Measurements from ENCODE around the gene GUCA2B. TPM values are rescaled to one million over a fixed set of nuclear protein-coding genes. Genes with fewer than 3 reads are reported as not detected.

The GUCA2B gene
- polyA plus RNA-seq (2013) = not detected

DNA sequence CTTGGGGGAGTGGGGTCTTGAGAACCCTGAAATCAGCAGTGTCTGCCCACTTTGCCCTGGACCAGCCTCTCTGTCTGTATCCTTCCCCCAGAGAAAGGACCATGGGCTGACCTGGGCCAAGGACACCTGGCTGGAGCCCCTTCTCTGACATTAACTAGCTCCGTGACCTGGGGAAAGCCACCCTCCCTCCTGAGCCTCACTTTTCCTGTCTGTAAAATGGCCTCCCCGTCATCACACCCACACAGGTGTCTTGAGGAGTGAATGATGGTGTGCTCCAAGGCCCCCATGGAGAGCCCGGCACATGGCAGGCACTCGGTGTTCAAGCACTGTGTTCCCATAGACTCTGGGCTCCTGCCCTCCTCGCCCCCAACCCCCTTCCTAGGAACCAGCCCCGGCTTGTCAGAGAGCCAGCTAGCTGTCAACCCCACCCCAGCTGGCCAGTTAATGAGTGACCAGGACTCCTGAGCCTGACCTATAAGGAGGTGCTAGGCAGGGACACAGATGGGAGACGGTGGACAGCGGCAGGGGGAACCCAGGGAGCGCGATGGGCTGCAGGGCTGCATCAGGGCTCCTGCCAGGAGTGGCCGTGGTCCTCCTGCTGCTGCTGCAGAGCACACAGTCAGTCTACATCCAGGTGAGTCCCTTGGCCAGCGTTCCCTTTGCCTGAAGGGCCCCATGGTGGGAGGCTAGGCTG lies at the start of gene GUCA2B:
Gene GUCA2B, plus strand, starts transcription at position 504 of the 694 bp plus-strand sequence. Its CDS starts 41 bp downstream, at position 545.
- H3K9me3 ChIP-seq (ENCODE audit: control extremely low read depth in 1 of 5, control insufficient read depth in 4 of 5, insufficient read depth in 2 of 5, low read depth in 1 of 5, low read length in 4 of 5) = no peaks in the 10 kb centered on the region
- no peak within 1 kb of the TSS for H3K4me3 ChIP-seq (ENCODE audit: control insufficient read depth in 1 of 7, extremely low read depth in 1 of 7, insufficient read depth in 4 of 7, low read depth in 2 of 7, low read length in 6 of 7)
- no peak within 1 kb of the TSS for H3K27ac ChIP-seq (ENCODE audit: insufficient read depth in 1 of 2, low read depth in 1 of 2, low read length in 2 of 2, poor library complexity in 1 of 2, severe bottlenecking in 2 of 2)
- H3K4me1 ChIP-seq (ENCODE audit: control extremely low read depth in 1 of 4, control insufficient read depth in 4 of 4, insufficient read depth in 4 of 4, low read length in 3 of 4) = peaks cover 0 to 5% (median 0%) of the 10 kb centered on the region in 4 experiments
- 94% methylated on average over 9 of the region's 12 CpGs for WGBS (ENCODE audit: insufficient coverage)
- DNase-seq = no peak
- POLR2A ChIA-PET = no interaction called here
- no peaks in the 10 kb centered on the region for H3K27me3 ChIP-seq (replicated peaks in 2 of 5; ENCODE audit: control insufficient read depth in 4 of 5, insufficient read depth in 5 of 5, low read length in 4 of 5)
- CTCF ChIA-PET = interaction anchor here (1.0 to 1.6 kb wide), 2 partner anchors 18 to 20 kb away, joined by 3 to 4 read pairs; no protein-coding TSS in a partner anchor
- no peaks in the 10 kb centered on the region for H3K36me3 ChIP-seq (ENCODE audit: control insufficient read depth in 4 of 4, insufficient read depth in 4 of 4, low read length in 3 of 4)

DNA sequence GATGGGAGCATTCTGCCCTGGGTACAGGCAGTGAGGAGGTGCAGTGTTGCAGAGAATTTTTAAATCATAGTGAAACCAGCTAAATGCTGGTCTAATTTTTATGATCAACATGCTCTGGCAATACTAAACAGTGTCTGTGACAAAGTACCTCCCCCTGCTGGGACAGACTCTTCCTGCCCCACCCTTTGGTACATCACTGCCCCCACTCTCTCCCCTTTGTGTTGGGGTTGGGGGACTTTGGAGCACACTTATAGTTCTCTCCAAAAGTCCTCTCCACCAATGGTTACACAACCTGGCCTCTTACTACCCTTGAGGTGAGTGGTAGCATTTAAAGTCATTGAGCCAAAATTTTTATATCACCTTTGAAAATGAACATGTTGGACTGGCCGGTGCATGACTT lies 48.2 kb upstream of the GUCA2B start:
- Histone ChIP-seq H3K9me3 (ENCODE audit: control extremely low read depth in 1 of 5, control insufficient read depth in 4 of 5, insufficient read depth in 2 of 5, low read depth in 1 of 5, low read length in 4 of 5) (peaks cover 0 to 7% (median 0%) of the 10 kb centered on the region in 5 experiments), H3K27ac (ENCODE audit: insufficient read depth in 1 of 2, low read depth in 1 of 2, low read length in 2 of 2, poor library complexity in 1 of 2, severe bottlenecking in 2 of 2) (no peak overlapping the region), H3K36me3 (ENCODE audit: control insufficient read depth in 4 of 4, insufficient read depth in 4 of 4, low read length in 3 of 4) (no peaks in the 10 kb centered on the region), H3K27me3 (replicated peaks in 2 of 5; ENCODE audit: control insufficient read depth in 4 of 5, insufficient read depth in 5 of 5, low read length in 4 of 5) (no peaks in the 10 kb centered on the region), H3K4me3 (ENCODE audit: control insufficient read depth in 1 of 7, extremely low read depth in 1 of 7, insufficient read depth in 4 of 7, low read depth in 2 of 7, low read length in 6 of 7) (no peak overlapping the region), H3K4me1 (ENCODE audit: control extremely low read depth in 1 of 4, control insufficient read depth in 4 of 4, insufficient read depth in 4 of 4, low read length in 3 of 4) (no peaks in the 10 kb centered on the region)
- ChIA-PET POLR2A (no interaction called here), CTCF (no interaction called here)
- no CpG with 5 or more reads among the region's 1 CpG for WGBS (ENCODE audit: insufficient coverage)
- no peak for DNase-seq

- POLR2A ChIA-PET = no interaction called here
- WGBS (ENCODE audit: insufficient coverage) = 100% methylated on average over 4 of the region's 7 CpGs
- Histone ChIP-seq H3K27me3 (replicated peaks in 2 of 5; ENCODE audit: control insufficient read depth in 4 of 5, insufficient read depth in 5 of 5, low read length in 4 of 5) (no peaks in the 10 kb centered on the region), H3K9me3 (ENCODE audit: control extremely low read depth in 1 of 5, control insufficient read depth in 4 of 5, insufficient read depth in 2 of 5, low read depth in 1 of 5, low read length in 4 of 5) (no peaks in the 10 kb centered on the region), H3K4me3 (ENCODE audit: control insufficient read depth in 1 of 7, extremely low read depth in 1 of 7, insufficient read depth in 4 of 7, low read depth in 2 of 7, low read length in 6 of 7) (no peak overlapping the region), H3K36me3 (ENCODE audit: control insufficient read depth in 4 of 4, insufficient read depth in 4 of 4, low read length in 3 of 4) (no peaks in the 10 kb centered on the region), H3K4me1 (ENCODE audit: control extremely low read depth in 1 of 4, control insufficient read depth in 4 of 4, insufficient read depth in 4 of 4, low read length in 3 of 4) (no peaks in the 10 kb centered on the region), H3K27ac (ENCODE audit: insufficient read depth in 1 of 2, low read depth in 1 of 2, low read length in 2 of 2, poor library complexity in 1 of 2, severe bottlenecking in 2 of 2) (no peak overlapping the region)
- DNase-seq = no peak
- CTCF ChIA-PET = interaction anchor here (0.7 kb wide), 1 partner anchor 14 kb away, joined by 3 read pairs; no protein-coding TSS in a partner anchor
Measured at GRCh38 chr1:42108309-42108708, 44.9 kb upstream of the GUCA2B start.

- no peak overlapping the region for H3K27ac ChIP-seq (ENCODE audit: insufficient read depth in 1 of 2, low read depth in 1 of 2, low read length in 2 of 2, poor library complexity in 1 of 2, severe bottlenecking in 2 of 2)
- no peaks in the 10 kb centered on the region for H3K4me1 ChIP-seq (ENCODE audit: control extremely low read depth in 1 of 4, control insufficient read depth in 4 of 4, insufficient read depth in 4 of 4, low read length in 3 of 4)
- no peaks in the 10 kb centered on the region for H3K9me3 ChIP-seq (ENCODE audit: control extremely low read depth in 1 of 5, control insufficient read depth in 4 of 5, insufficient read depth in 2 of 5, low read depth in 1 of 5, low read length in 4 of 5)
- CTCF ChIA-PET = interaction anchor here (0.7 to 1.2 kb wide), 2 partner anchors 15 to 28 kb away, joined by 3 read pairs; no protein-coding TSS in a partner anchor
- DNase-seq = no peak
- WGBS (ENCODE audit: insufficient coverage) = 100% methylated on average over 1 of the region's 3 CpGs
- POLR2A ChIA-PET = no interaction called here
- H3K27me3 ChIP-seq (replicated peaks in 2 of 5; ENCODE audit: control insufficient read depth in 4 of 5, insufficient read depth in 5 of 5, low read length in 4 of 5) = no peaks in the 10 kb centered on the region
- H3K4me3 ChIP-seq (ENCODE audit: control insufficient read depth in 1 of 7, extremely low read depth in 1 of 7, insufficient read depth in 4 of 7, low read depth in 2 of 7, low read length in 6 of 7) = no peak overlapping the region
- no peaks in the 10 kb centered on the region for H3K36me3 ChIP-seq (ENCODE audit: control insufficient read depth in 4 of 4, insufficient read depth in 4 of 4, low read length in 3 of 4)
Measured at GRCh38 chr1:42109600-42109999, 43.6 kb upstream of the GUCA2B start.

DNA sequence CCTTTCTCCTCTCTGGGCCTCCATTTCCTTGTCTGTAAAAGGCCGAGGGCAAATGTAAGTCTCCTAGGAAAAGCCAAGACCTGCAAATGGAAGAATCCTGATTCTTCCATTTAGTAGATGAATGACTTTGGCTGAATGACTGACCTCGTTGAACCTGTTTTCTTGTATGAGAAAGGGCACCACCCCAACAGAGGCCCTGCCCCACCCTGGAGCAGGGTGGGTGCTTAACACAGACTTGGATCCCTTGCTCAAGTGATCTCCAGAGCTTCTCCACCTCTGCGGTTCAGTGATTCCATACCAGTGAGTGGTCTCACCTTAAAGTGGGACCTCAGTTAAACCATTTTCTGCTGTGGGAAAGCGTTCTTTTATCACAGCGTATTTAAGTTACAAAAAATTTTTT lies 39.0 kb upstream of the GUCA2B start:
- H3K36me3 ChIP-seq (ENCODE audit: control insufficient read depth in 4 of 4, insufficient read depth in 4 of 4, low read length in 3 of 4) = no peaks in the 10 kb centered on the region
- DNase-seq = no peak
- WGBS (ENCODE audit: insufficient coverage) = 98% methylated on average over 4 of the region's 5 CpGs

DNA sequence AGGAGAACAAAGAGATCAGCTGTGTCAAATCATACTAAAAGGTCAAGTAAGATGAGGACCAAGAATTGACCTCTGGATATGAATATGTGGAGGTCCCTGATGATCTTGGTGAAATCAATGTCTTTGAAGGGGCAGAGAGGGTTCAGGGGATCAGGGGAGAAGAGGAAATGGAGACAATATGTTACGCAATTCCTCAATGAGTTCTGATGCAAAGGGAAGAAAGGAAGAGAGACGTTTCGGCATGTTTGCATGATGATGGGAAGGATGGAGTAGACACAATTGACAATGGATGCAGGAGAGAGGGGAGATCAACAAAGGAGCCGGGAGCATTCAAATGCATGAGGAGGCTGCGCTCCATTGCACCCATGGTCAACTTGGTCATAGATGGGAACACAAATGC lies 36.0 kb upstream of the GUCA2B start:
- H3K36me3 ChIP-seq (ENCODE audit: control insufficient read depth in 4 of 4, insufficient read depth in 4 of 4, low read length in 3 of 4) = no peaks in the 10 kb centered on the region
- no peak overlapping the region for H3K27ac ChIP-seq (ENCODE audit: insufficient read depth in 1 of 2, low read depth in 1 of 2, low read length in 2 of 2, poor library complexity in 1 of 2, severe bottlenecking in 2 of 2)
- CTCF ChIA-PET = interaction anchor here (1.5 to 2.1 kb wide), 2 partner anchors 12 to 18 kb away, joined by 3 to 5 read pairs; no protein-coding TSS in a partner anchor
- no peak for DNase-seq
- H3K27me3 ChIP-seq (replicated peaks in 2 of 5; ENCODE audit: control insufficient read depth in 4 of 5, insufficient read depth in 5 of 5, low read length in 4 of 5) = no peaks in the 10 kb centered on the region
- no peaks in the 10 kb centered on the region for H3K9me3 ChIP-seq (ENCODE audit: control extremely low read depth in 1 of 5, control insufficient read depth in 4 of 5, insufficient read depth in 2 of 5, low read depth in 1 of 5, low read length in 4 of 5)
- H3K4me1 ChIP-seq (ENCODE audit: control extremely low read depth in 1 of 4, control insufficient read depth in 4 of 4, insufficient read depth in 4 of 4, low read length in 3 of 4) = no peaks in the 10 kb centered on the region
- WGBS (ENCODE audit: insufficient coverage) = 97% methylated on average over 5 of the region's 5 CpGs
- H3K4me3 ChIP-seq (ENCODE audit: control insufficient read depth in 1 of 7, extremely low read depth in 1 of 7, insufficient read depth in 4 of 7, low read depth in 2 of 7, low read length in 6 of 7) = no peak overlapping the region
- POLR2A ChIA-PET = no interaction called here

More for the DNA sequence above, 39.0 kb upstream of the GUCA2B start:
- H3K27ac ChIP-seq (ENCODE audit: insufficient read depth in 1 of 2, low read depth in 1 of 2, low read length in 2 of 2, poor library complexity in 1 of 2, severe bottlenecking in 2 of 2) = no peak overlapping the region
- no peaks in the 10 kb centered on the region for H3K27me3 ChIP-seq (replicated peaks in 2 of 5; ENCODE audit: control insufficient read depth in 4 of 5, insufficient read depth in 5 of 5, low read length in 4 of 5)
- CTCF ChIA-PET = no interaction called here
- no peaks in the 10 kb centered on the region for H3K4me1 ChIP-seq (ENCODE audit: control extremely low read depth in 1 of 4, control insufficient read depth in 4 of 4, insufficient read depth in 4 of 4, low read length in 3 of 4)
- no peaks in the 10 kb centered on the region for H3K9me3 ChIP-seq (ENCODE audit: control extremely low read depth in 1 of 5, control insufficient read depth in 4 of 5, insufficient read depth in 2 of 5, low read depth in 1 of 5, low read length in 4 of 5)
- POLR2A ChIA-PET = interaction anchor here (0.6 kb wide), 1 partner anchor 1739 kb away, joined by 3 read pairs; no protein-coding TSS in a partner anchor
- no peak overlapping the region for H3K4me3 ChIP-seq (ENCODE audit: control insufficient read depth in 1 of 7, extremely low read depth in 1 of 7, insufficient read depth in 4 of 7, low read depth in 2 of 7, low read length in 6 of 7)

DNA sequence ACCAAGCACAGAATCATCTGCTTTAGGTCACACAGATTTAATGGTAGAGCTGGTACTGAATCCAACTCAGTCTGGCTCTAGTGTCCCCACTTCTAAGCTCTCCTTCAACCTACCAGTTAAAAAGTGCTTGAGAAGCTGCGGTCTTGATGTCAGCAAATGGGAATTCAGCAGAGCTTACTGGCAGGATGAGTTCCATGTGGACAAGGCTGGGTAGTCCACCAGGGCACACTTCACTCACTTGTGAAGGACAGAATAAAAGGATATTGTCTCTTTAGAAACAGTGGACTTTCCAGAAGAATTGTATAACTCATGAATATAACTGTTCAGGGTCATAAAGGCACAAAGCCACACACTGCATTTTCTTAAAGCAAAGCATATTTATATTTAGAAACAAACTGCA lies 35.1 kb upstream of the GUCA2B start:
- H3K36me3 ChIP-seq (ENCODE audit: control insufficient read depth in 4 of 4, insufficient read depth in 4 of 4, low read length in 3 of 4) = no peaks in the 10 kb centered on the region
- DNase-seq = no peak
- H3K9me3 ChIP-seq (ENCODE audit: control extremely low read depth in 1 of 5, control insufficient read depth in 4 of 5, insufficient read depth in 2 of 5, low read depth in 1 of 5, low read length in 4 of 5) = peaks cover 0 to 2% (median 0%) of the 10 kb centered on the region in 5 experiments
- POLR2A ChIA-PET = no interaction called here
- WGBS (ENCODE audit: insufficient coverage) = 100% methylated on average over 1 of the region's 1 CpG
- H3K4me1 ChIP-seq (ENCODE audit: control extremely low read depth in 1 of 4, control insufficient read depth in 4 of 4, insufficient read depth in 4 of 4, low read length in 3 of 4) = no peaks in the 10 kb centered on the region
- H3K27ac ChIP-seq (ENCODE audit: insufficient read depth in 1 of 2, low read depth in 1 of 2, low read length in 2 of 2, poor library complexity in 1 of 2, severe bottlenecking in 2 of 2) = no peak overlapping the region
- CTCF ChIA-PET = interaction anchor here (1.5 to 2.1 kb wide), 2 partner anchors 11 to 19 kb away, joined by 3 to 5 read pairs; no protein-coding TSS in a partner anchor
- H3K4me3 ChIP-seq (ENCODE audit: control insufficient read depth in 1 of 7, extremely low read depth in 1 of 7, insufficient read depth in 4 of 7, low read depth in 2 of 7, low read length in 6 of 7) = no peak overlapping the region
- H3K27me3 ChIP-seq (replicated peaks in 2 of 5; ENCODE audit: control insufficient read depth in 4 of 5, insufficient read depth in 5 of 5, low read length in 4 of 5) = no peaks in the 10 kb centered on the region

All from common myeloid progenitor, CD34-positive (primary cell).